DOHH2 (cell line): ENCODE measurements around the gene SOD3.

Source experiments
- H3F3A ChIP-seq: fragments of 200-600 bp; sonication (generic), shearing (Covaris generic); 2 replicates; pipeline ENCODE4 v1.6.0; 2016; ENCODE audit warnings: antibody characterized with exemption, mild to moderate bottlenecking; ENCODE audit not compliant: control insufficient read depth, insufficient read depth
- H3K27ac ChIP-seq: fragments of 200-600 bp; sonication (generic); 2 replicates; pipeline ENCODE4 v1.5.1; 2014; ENCODE audit warnings: low read depth, mild to moderate bottlenecking, low read length, moderate library complexity
- H3K27me3 ChIP-seq: fragments of 200-600 bp; sonication (generic); 2 replicates; pipeline ENCODE4 v1.6.1; 2014; ENCODE audit warnings: mild to moderate bottlenecking, low read length, mixed read lengths; ENCODE audit not compliant: control insufficient read depth
- H3K36me3 ChIP-seq: fragments of 200-600 bp; sonication (generic); 2 replicates; pipeline ENCODE4 v1.6.1; 2014; ENCODE audit warnings: mild to moderate bottlenecking, low read length, moderate library complexity, mixed read lengths; ENCODE audit not compliant: control insufficient read depth
- H3K4me1 ChIP-seq: fragments of 200-600 bp; sonication (generic); 2 replicates; pipeline ENCODE4 v1.6.1; 2014; ENCODE audit warnings: mild to moderate bottlenecking, low read length, mixed read lengths; ENCODE audit not compliant: control insufficient read depth
- H3K4me2 ChIP-seq: fragments of 200-600 bp; sonication (generic); 2 replicates; pipeline ENCODE4 v1.6.0; 2014; ENCODE audit warnings: mild to moderate bottlenecking, low read length, moderate library complexity
- H3K4me3 ChIP-seq: fragments of 200-600 bp; sonication (generic); 2 replicates; pipeline ENCODE4 v1.5.1; 2014; ENCODE audit warnings: mild to moderate bottlenecking, low read length, mixed read lengths
- H3K79me2 ChIP-seq: fragments of 200-600 bp; sonication (generic); 2 replicates; pipeline ENCODE4 v1.6.1; 2014; ENCODE audit warnings: mild to moderate bottlenecking, low read length, mixed read lengths; ENCODE audit not compliant: control insufficient read depth
- H3K9me2 ChIP-seq: fragments of 200-600 bp; sonication (generic); replicated peaks from 2 replicates; pipeline ENCODE4 v1.6.1; 2014; ENCODE audit warnings: mild to moderate bottlenecking, low read length, mixed read lengths; ENCODE audit not compliant: control insufficient read depth
- H3K9me3 ChIP-seq: fragments of 200-600 bp; sonication (generic); 2 replicates; pipeline ENCODE4 v1.6.1; 2014; ENCODE audit warnings: antibody characterized with exemption, low read length, mixed read lengths; ENCODE audit not compliant: control insufficient read depth, insufficient read depth
- H4K20me1 ChIP-seq: fragments of 200-600 bp; sonication (generic); 2 replicates; pipeline ENCODE4 v1.6.0; 2014; ENCODE audit warnings: low read depth, mild to moderate bottlenecking, antibody characterized with exemption, low read length, moderate library complexity; ENCODE audit not compliant: control insufficient read depth, insufficient read depth
- EZH2phosphoT487 ChIP-seq: fragments of 200-600 bp; sonication (generic); IDR thresholded peaks from 2 replicates; pipeline ENCODE4 v1.6.1; 2017; ENCODE audit warnings: borderline replicate concordance, mild to moderate bottlenecking, antibody characterized with exemption, low read length, moderate library complexity, mixed read lengths
- TF ChIP-seq, protein P1 (sequence below): fragments of 200-600 bp; sonication (generic); IDR thresholded peaks from one replicate; pipeline ENCODE4 v1.5.1; 2014; ENCODE audit warnings: antibody characterized with exemption, mild to moderate bottlenecking, low read depth, low read length; ENCODE audit not compliant: poor library complexity, severe bottlenecking

The SOD3 gene

DNA sequence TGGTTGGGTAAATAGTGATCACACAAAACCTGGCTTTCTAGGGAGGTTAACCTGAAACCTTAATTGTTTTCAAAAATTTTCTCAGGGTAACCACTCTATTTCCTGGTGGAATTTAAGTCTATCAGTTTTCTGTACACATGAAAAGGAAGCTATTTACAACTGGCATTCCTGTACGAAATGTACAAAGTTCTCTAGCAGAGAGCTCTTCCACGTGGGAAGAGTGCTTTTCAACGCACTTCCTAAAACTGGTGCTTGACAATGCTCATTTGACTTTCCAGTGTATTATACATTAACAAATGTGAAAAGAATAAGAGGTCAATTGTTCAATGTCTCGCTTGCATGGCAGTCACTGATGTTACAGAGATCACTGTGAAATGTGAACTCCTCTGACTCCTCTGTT is 2.8 kb upstream of the SOD3 start:
- TF ChIP-seq, protein P1, sequence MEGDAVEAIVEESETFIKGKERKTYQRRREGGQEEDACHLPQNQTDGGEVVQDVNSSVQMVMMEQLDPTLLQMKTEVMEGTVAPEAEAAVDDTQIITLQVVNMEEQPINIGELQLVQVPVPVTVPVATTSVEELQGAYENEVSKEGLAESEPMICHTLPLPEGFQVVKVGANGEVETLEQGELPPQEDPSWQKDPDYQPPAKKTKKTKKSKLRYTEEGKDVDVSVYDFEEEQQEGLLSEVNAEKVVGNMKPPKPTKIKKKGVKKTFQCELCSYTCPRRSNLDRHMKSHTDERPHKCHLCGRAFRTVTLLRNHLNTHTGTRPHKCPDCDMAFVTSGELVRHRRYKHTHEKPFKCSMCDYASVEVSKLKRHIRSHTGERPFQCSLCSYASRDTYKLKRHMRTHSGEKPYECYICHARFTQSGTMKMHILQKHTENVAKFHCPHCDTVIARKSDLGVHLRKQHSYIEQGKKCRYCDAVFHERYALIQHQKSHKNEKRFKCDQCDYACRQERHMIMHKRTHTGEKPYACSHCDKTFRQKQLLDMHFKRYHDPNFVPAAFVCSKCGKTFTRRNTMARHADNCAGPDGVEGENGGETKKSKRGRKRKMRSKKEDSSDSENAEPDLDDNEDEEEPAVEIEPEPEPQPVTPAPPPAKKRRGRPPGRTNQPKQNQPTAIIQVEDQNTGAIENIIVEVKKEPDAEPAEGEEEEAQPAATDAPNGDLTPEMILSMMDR: no peak
- H3K4me3 ChIP-seq: no peak overlapping the region
- H3K36me3 ChIP-seq: no peaks in the 10 kb centered on the region
- no peaks in the 10 kb centered on the region for H3K9me3 ChIP-seq
- H3K27me3 ChIP-seq: no peaks in the 10 kb centered on the region
- H3K4me2 ChIP-seq: no peak overlapping the region
- no peaks in the 10 kb centered on the region for H3F3A ChIP-seq
- H3K79me2 ChIP-seq: no peaks in the 10 kb centered on the region
- no peaks in the 10 kb centered on the region for H3K4me1 ChIP-seq
- H3K9me2 ChIP-seq: no peaks in the 10 kb centered on the region
- no peaks in the 10 kb centered on the region for H4K20me1 ChIP-seq
- no peak overlapping the region for H3K27ac ChIP-seq

DNA sequence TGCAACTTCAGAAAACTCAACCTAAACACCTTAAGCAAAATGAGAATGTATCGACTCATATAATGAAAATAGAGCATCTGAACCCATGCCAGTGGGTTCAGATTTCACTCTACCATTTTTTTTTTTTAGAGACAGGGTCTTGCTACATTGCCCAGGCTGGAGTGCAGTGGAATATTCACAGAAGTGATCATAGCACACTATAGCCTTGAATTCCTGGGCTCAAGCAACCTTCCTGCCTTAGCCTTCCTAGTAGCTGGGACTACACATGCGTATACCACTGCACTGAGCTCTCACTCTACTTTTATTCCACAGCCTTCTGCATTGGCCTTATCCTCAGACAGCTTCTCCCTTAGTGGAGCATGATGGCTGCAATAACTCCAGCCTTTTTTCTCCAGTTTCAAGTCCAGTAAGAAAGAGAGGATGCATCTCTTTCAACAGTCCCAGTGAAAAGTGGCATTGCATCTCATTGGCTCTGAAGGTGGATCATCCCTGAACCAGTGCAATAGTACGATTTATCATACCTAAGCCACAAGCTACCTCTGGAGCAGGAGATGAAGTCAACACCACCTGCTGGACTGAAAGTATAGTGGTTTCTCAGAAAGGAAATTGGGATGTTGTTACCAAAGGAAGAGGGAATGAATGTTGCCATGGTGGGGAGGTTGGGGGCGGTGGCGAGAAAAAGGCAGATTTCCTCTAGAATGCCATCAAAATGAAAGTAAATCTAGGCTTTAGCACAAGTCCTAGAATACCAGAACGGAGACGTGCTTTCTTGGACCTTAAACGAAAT is 2.0 kb upstream of the SOD3 start:
- TF ChIP-seq EZH2phosphoT487: no peak
- TF ChIP-seq, protein P1: no peak
- Histone ChIP-seq H3K27ac (no peak overlapping the region), H3K79me2 (no peaks in the 10 kb centered on the region), H3K9me2 (no peaks in the 10 kb centered on the region), H3K9me3 (no peaks in the 10 kb centered on the region), H3K4me3 (no peak overlapping the region), H3K36me3 (no peaks in the 10 kb centered on the region), H4K20me1 (no peaks in the 10 kb centered on the region), H3K27me3 (no peaks in the 10 kb centered on the region), H3F3A (no peaks in the 10 kb centered on the region), H3K4me2 (no peak overlapping the region), H3K4me1 (no peaks in the 10 kb centered on the region)

DNA sequence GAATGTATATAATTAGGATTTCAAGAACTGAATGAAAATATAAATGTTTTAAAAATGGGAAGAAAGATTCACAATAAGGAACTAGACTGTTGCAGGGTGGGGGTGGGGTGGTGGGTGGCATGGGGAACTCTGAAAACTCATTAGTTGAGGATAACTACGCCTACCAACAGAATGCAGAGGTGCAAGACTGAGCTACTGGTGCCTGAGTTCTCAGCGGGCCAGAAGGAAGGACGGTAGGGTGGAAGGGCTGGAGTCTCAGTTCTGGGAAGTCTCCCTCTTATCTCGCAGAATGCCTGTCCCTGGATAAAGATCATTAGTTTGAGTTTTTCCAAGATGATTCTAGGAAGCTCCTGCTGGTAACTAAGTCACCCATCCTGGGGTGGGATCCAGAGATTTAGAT is 1.3 kb upstream of the SOD3 start:
- Histone ChIP-seq H3K4me2 (no peak overlapping the region), H3K4me3 (no peak overlapping the region), H3K9me2 (no peaks in the 10 kb centered on the region), H3K36me3 (no peaks in the 10 kb centered on the region), H4K20me1 (no peaks in the 10 kb centered on the region), H3K27me3 (no peaks in the 10 kb centered on the region), H3K27ac (no peak overlapping the region), H3F3A (no peaks in the 10 kb centered on the region), H3K79me2 (no peaks in the 10 kb centered on the region), H3K9me3 (no peaks in the 10 kb centered on the region), H3K4me1 (no peaks in the 10 kb centered on the region)
- no peak for TF ChIP-seq EZH2phosphoT487
- TF ChIP-seq, protein P1: no peak
